GM12875 (cell line): ENCODE results near the gene RAB28.

Experiments used
- H3K4me3 ChIP-seq: one replicate; pipeline ENCODE4 v1.5.1; 2011; ENCODE audit warnings: low read depth, low read length, control low read depth
- CTCF ChIP-seq: IDR thresholded peaks from 2 replicates; pipeline ENCODE4 v1.5.1; 2011; ENCODE audit warnings: low read depth, mild to moderate bottlenecking, control low read depth, inconsistent platforms, low read length, moderate library complexity, borderline replicate concordance; ENCODE audit not compliant: insufficient read depth

RAB28 gene

GRCh38 chr4:13484122-13484748 lies at the start of gene RAB28:
Gene RAB28 (minus strand): TSS chr4:13484340.
- peak within 1 kb of the TSS; percentile 91 for H3K4me3 ChIP-seq
- no peak for TF ChIP-seq CTCF

GRCh38 chr4:13531625-13531998 lies 47.5 kb upstream of the RAB28 start:
- no peak for TF ChIP-seq CTCF
- no peak overlapping the region for H3K4me3 ChIP-seq

GRCh38 chr4:13530823-13531624 lies 46.9 kb upstream of the RAB28 start:
- no peak for TF ChIP-seq CTCF
- H3K4me3 ChIP-seq, result no peak overlapping the region

- no peak overlapping the region for H3K4me3 ChIP-seq
- TF ChIP-seq CTCF, result no peak
Observed at GRCh38 chr4:13529128-13529919, 45.2 kb upstream of the RAB28 start.

DNA sequence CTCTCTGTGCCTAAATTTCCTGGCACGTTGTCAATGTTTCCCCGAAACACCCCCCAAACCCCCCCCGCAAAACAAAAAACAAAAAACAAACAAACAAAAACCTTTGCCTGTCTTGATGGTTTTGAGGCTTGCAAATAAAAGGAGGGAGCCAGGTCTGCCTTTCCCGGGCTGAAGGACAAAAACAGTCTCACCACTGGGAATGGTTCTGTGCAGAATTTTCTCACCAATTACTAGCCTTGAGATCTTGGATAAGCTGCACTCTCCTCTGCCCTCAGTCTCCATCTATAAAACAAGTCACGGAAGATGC lies 44.6 kb upstream of the RAB28 start:
- no peak for TF ChIP-seq CTCF
- no peak overlapping the region for H3K4me3 ChIP-seq

GRCh38 chr4:13527981-13528820 lies 44.1 kb upstream of the RAB28 start:
- no peak overlapping the region for H3K4me3 ChIP-seq

More at GRCh38 chr4:13527981-13528820, 44.1 kb upstream of the RAB28 start:
- TF ChIP-seq CTCF, result no peak
